ENCODE results near the gene DEFB127. TPM values are rescaled to one million over a fixed set of nuclear protein-coding genes. Genes with fewer than 3 reads are reported as not detected.
"Not testable (repeated sequence)": the region's sequence is repeated elsewhere in the genome, so short reads cannot be mapped to it uniquely, and the experiment has no call there.

DEFB127 gene, protein sequence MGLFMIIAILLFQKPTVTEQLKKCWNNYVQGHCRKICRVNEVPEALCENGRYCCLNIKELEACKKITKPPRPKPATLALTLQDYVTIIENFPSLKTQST
- total RNA-seq (not detected in 2 replicates), polyA plus RNA-seq (not detected in 2 replicates)

DNA sequence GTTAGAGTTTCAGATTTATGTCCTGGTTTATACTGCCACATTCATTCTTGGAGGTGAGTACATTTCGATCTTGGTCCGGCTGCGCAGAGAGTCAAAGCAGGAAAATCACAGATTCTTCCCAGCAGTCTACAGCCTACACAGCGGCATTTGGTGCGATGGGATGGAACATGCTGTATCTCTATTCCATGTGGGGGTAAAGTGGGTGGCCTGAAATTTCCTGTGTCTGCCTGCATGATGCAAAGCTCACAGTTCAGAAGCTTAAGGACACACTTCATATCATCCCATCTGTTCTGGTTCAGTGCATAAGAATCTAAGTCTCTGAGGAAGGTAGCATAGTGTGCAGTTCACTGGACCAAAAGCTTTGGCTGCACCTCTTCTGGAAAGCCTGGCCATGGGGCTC lies at the start of gene DEFB127:
Gene DEFB127, plus strand, starts transcription at position 301 of the 400 bp plus-strand sequence. Its CDS starts 91 bp downstream, at position 392.
- TF ChIP-seq, protein P1, sequence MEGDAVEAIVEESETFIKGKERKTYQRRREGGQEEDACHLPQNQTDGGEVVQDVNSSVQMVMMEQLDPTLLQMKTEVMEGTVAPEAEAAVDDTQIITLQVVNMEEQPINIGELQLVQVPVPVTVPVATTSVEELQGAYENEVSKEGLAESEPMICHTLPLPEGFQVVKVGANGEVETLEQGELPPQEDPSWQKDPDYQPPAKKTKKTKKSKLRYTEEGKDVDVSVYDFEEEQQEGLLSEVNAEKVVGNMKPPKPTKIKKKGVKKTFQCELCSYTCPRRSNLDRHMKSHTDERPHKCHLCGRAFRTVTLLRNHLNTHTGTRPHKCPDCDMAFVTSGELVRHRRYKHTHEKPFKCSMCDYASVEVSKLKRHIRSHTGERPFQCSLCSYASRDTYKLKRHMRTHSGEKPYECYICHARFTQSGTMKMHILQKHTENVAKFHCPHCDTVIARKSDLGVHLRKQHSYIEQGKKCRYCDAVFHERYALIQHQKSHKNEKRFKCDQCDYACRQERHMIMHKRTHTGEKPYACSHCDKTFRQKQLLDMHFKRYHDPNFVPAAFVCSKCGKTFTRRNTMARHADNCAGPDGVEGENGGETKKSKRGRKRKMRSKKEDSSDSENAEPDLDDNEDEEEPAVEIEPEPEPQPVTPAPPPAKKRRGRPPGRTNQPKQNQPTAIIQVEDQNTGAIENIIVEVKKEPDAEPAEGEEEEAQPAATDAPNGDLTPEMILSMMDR (IDR thresholded peaks at IDR 0.05; ENCODE audit: low read depth, low read length) = no peak
- no peak for DNase-seq (ENCODE audit: low read depth in 1 of 2, low spot score in 1 of 2)
- H3K9me3 ChIP-seq (ENCODE audit: low read depth) = no peaks in the 10 kb centered on the region
- H3K27ac ChIP-seq = no peak within 1 kb of the TSS
- no peaks in the 10 kb centered on the region for H3K4me1 ChIP-seq (ENCODE audit: low read depth)
- no peak within 1 kb of the TSS for H3K4me3 ChIP-seq
- H3K27me3 ChIP-seq = no peaks in the 10 kb centered on the region
- no peaks in the 10 kb centered on the region for H3K36me3 ChIP-seq

DNA sequence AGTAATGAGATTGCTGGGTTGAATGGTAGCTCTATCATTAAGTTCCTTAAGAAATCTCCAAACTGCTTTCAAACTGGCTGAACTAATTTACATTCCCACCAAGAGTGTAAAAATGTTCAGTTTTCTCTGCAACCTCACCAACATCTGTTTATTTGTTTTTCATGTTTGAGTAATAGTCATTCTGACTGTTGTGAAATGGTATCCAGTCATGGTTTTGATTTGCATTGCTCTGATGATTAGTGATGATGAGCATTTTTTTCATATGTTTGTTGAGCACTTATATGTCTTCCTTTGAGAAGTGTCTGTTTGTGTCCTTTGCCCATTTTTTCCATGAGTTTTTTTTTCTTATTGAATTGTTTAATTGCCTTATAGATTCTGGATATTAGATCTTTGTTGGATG lies 44.9 kb upstream of the DEFB127 start:
- H3K4me3 ChIP-seq = no peak overlapping the region
- no peaks in the 10 kb centered on the region for H3K9me3 ChIP-seq (ENCODE audit: low read depth)
- TF ChIP-seq, protein P1 (IDR thresholded peaks at IDR 0.05; ENCODE audit: low read depth, low read length) = no peak
- DNase-seq (ENCODE audit: low read depth in 1 of 2, low spot score in 1 of 2) = no peak
- no peaks in the 10 kb centered on the region for H3K4me1 ChIP-seq (ENCODE audit: low read depth)
- no peaks in the 10 kb centered on the region for H3K36me3 ChIP-seq
- H3K27me3 ChIP-seq = no peaks in the 10 kb centered on the region
- no peak overlapping the region for H3K27ac ChIP-seq

DNA sequence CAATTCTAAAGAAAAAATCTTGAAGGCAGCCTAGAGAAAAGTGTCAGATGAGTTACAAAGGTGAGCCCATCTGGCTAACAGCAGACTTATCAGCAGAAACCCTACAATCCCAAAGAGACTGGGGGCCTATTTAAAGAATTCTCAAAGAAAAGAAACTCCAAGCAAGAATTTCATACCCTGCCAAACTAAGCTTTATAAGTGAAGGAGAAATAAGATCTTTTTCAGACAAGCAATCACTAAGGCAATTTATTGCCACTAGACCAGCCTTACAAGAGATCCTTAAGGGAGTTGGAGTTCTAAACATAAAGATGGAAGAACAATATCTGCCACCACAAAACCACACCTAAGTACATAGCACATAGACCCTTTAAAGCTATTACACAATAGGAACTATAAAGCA lies 39.7 kb upstream of the DEFB127 start:
- no peaks in the 10 kb centered on the region for H3K27me3 ChIP-seq
- DNase-seq (ENCODE audit: low read depth in 1 of 2, low spot score in 1 of 2) = no peak
- no peak overlapping the region for H3K4me3 ChIP-seq
- no peaks in the 10 kb centered on the region for H3K9me3 ChIP-seq (ENCODE audit: low read depth)
- no peak overlapping the region for H3K27ac ChIP-seq
- TF ChIP-seq, protein P1 (IDR thresholded peaks at IDR 0.05; ENCODE audit: low read depth, low read length) = no peak
- H3K36me3 ChIP-seq = no peaks in the 10 kb centered on the region
- H3K4me1 ChIP-seq (ENCODE audit: low read depth) = no peaks in the 10 kb centered on the region

DNA sequence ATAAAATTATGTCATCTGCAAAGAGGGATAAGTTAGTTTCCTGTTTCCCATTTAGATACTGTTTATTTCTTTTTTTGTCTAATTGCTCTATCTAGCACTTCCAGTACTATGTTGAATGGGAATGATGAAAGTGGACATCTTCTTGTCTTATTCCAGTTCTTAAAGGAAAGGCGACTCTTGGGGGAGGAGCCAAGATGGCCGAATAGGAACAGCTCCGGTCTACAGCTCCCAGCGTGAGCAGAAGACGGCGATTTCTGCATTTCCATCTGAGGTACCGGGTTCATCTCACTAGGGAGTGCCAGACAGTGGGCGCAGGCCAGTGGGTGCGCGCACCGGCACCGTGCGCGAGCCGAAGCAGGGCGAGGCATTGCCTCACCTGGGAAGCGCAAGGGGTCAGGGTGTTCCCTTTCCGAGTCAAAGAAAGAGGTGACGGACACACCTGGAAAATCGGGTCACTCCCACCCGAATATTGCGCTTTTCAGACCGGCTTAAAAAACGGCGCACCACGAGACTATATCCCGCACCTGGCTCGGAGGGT lies 27.4 kb upstream of the DEFB127 start:
- H3K4me1 ChIP-seq (ENCODE audit: low read depth); DNase-seq (ENCODE audit: low read depth in 1 of 2, low spot score in 1 of 2); H3K27ac ChIP-seq; H3K27me3 ChIP-seq; H3K4me3 ChIP-seq; H3K9me3 ChIP-seq (ENCODE audit: low read depth); H3K36me3 ChIP-seq: not testable (repeated sequence)

DNA sequence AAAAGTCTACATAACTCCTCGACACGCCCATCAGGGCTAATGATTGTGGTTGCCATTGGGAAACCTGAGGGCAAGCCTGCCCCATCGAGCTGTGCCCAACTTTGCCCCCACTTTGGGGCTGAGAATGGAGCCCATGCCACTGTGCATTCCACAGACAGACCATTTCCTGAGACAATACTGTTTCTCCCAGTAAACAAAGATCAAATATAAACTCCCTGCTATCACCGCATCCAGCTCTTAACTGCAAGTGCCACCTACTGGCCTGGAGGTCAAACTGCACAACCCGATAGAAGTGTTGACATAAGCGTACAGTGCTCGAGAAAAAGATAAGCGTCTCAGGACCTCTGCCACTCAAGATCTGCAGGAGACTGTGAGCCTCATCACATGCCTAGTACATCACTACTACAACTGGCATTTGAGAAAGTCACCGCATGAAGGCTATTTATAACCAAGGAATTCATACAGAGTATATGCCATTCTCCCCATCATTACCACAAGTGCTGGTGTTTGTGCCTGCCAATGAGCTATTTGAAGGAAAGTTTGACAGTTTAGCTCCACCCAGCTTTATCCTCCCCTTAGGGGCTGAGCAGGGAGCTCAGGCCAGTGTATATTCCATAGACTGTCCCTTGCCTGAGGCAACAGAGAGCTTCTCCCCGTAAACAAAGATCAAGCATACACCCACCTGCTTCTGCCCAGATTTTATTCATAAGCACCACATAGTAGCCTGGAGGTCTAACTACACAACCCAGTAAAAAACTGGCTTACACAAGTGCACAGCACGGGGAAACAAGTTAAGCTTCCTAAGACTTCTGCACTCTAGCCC lies 19.4 kb upstream of the DEFB127 start:
- no peak for DNase-seq (ENCODE audit: low read depth in 1 of 2, low spot score in 1 of 2)
- Histone ChIP-seq H3K27me3 (no peaks in the 10 kb centered on the region), H3K27ac (no peak overlapping the region)

More for the DNA sequence above, 19.4 kb upstream of the DEFB127 start:
- H3K4me1 ChIP-seq (ENCODE audit: low read depth) = no peaks in the 10 kb centered on the region
- TF ChIP-seq, protein P1 (IDR thresholded peaks at IDR 0.05; ENCODE audit: low read depth, low read length) = no peak
- H3K9me3 ChIP-seq (ENCODE audit: low read depth) = no peaks in the 10 kb centered on the region
- H3K4me3 ChIP-seq = no peak overlapping the region
- no peaks in the 10 kb centered on the region for H3K36me3 ChIP-seq

All from cardiac muscle cell (in vitro differentiated cells and primary cell).